ENCODE data around the gene PCP4L1. TPM values are rescaled to one million over a fixed set of nuclear protein-coding genes. Genes with fewer than 3 reads are reported as not detected.
"Not testable (repeated sequence)": the region's sequence is repeated elsewhere in the genome, so short reads cannot be mapped to it uniquely, and the experiment has no call there.

PCP4L1 gene
- total RNA-seq, 8 experiments from 2014 or later: 0.32 to 3.9 (median 0.59) TPM; not detected in 1

- peak within 1 kb of the TSS; percentile 85 to 95 for H3K27ac ChIP-seq
- 0 to 6% (median 1%) methylated on average over 2 to 22 of the region's 45 CpGs; no CpG with 5 or more reads in 5 of the 10 experiments for WGBS, 10 experiments
- peaks cover 8 to 18% of the 10 kb centered on the region in 2 donors for H3K4me1 ChIP-seq (replicated peaks in 1 of 2)
- ATAC-seq (replicated peaks in 6 of 8): peak; percentile 84 to 100 (median 98)
- H3K4me3 ChIP-seq: peak within 1 kb of the TSS; percentile 79 to 99 (median 93)
- in situ Hi-C loops (cut with MboI; ENCODE audit: low pct_unique_long_range_greater_than_20kb in 2 of 9, low sequenced_read_pairs in 9 of 9, unreplicated experiment in 9 of 9): no loop called here
Observed at GRCh38 chr1:161314201-161314981, 55.8 kb downstream of the PCP4L1 start, which contains the start of gene SDHC. SDHC (plus strand) TSS chr1:161314381; CDS start chr1:161314406, 25 bp downstream.

- ATAC-seq (replicated peaks in 6 of 8); in situ Hi-C loops (cut with MboI; ENCODE audit: low pct_unique_long_range_greater_than_20kb in 2 of 9, low sequenced_read_pairs in 9 of 9, unreplicated experiment in 9 of 9); H3K27ac ChIP-seq; H3K4me3 ChIP-seq: not testable (repeated sequence)
- H3K4me1 ChIP-seq (replicated peaks in 1 of 2): peaks cover 8 to 18% of the 10 kb centered on the region in 2 donors
- WGBS, 10 experiments: 56 to 89% (median 72%) methylated on average over 1 to 13 of the region's 17 CpGs; no CpG with 5 or more reads in 1 of the 10 experiments
Observed at GRCh38 chr1:161315841-161316674, 57.5 kb downstream of the PCP4L1 start.

- WGBS, 10 experiments: 85 to 100% (median 100%) methylated on average over 1 to 4 of the region's 4 CpGs; no CpG with 5 or more reads in 2 of the 10 experiments
- no peak for ATAC-seq (replicated peaks in 6 of 8)
Observed at GRCh38 chr1:161324020-161324419, 65.5 kb downstream of the PCP4L1 start.

DNA sequence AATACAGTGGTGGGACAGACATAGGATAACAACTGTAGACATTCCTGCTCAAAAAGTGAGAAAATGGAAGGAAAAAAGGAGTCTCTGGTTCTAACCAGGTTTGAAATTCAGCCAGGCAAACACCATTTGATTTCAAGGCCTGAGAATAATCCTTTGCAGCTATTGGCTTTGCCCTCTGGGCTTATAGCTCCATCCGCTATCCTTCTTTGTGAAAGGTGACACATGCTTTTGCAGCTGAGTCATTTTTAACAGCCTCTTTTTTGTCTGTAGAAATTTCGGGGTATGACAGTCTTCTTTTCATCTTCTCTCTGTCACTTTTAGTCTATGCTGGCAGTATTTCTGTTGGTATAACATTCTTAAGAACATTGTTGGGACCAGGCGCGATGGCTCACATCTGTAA, 71.8 kb downstream of the PCP4L1 start:
- H3K27ac ChIP-seq: no peak overlapping the region
- WGBS, 10 experiments: 64 to 100% (median 78%) methylated on average over 1 to 4 of the region's 4 CpGs; no CpG with 5 or more reads in 3 of the 10 experiments
- H3K4me3 ChIP-seq: no peak overlapping the region
- ATAC-seq (replicated peaks in 6 of 8): peak in 1 of 8 experiments; percentile 20
- no peaks in the 10 kb centered on the region for H3K4me1 ChIP-seq (replicated peaks in 1 of 2)
- in situ Hi-C loops (cut with MboI; ENCODE audit: low pct_unique_long_range_greater_than_20kb in 2 of 9, low sequenced_read_pairs in 9 of 9, unreplicated experiment in 9 of 9): no loop called here

More at GRCh38 chr1:161324020-161324419, 65.5 kb downstream of the PCP4L1 start:
- in situ Hi-C loops (cut with MboI; ENCODE audit: low pct_unique_long_range_greater_than_20kb in 2 of 9, low sequenced_read_pairs in 9 of 9, unreplicated experiment in 9 of 9): no loop called here
- Histone ChIP-seq H3K4me3 (no peak overlapping the region), H3K4me1 (replicated peaks in 1 of 2) (no peaks in the 10 kb centered on the region), H3K27ac (no peak overlapping the region)

DNA sequence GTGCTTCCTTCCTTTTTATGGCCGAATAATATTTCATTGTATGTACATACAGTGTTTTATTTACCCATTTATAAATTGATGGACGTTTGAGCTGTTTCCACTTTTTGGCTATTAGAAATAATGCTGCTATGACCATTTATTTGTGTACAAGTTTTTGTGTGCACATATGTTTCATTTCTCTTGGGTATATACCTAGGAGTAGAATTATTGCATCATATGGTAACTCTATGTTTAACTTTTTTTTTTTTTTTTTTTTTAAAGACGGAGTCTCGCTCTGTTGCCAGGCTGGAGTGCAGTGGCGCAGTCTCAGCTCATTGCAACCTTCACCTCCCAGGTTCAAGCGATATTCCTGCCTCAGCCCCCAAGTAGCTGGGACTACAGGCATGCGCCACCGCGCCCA, 74.6 kb downstream of the PCP4L1 start:
- WGBS, 10 experiments: 64 to 98% (median 94%) methylated on average over 3 to 9 of the region's 9 CpGs
- no peaks in the 10 kb centered on the region for H3K4me1 ChIP-seq (replicated peaks in 1 of 2)
- H3K4me3 ChIP-seq: no peak overlapping the region
- no peak overlapping the region for H3K27ac ChIP-seq
- in situ Hi-C loops (cut with MboI; ENCODE audit: low pct_unique_long_range_greater_than_20kb in 2 of 9, low sequenced_read_pairs in 9 of 9, unreplicated experiment in 9 of 9): no loop called here
- no peak for ATAC-seq (replicated peaks in 6 of 8)

Other genes starting within 250 kb of the PCP4L1 start
- gene F11R, start 237.6 kb upstream of the PCP4L1 start, total RNA-seq: 10 to 100 TPM in 1 of 8 experiments, 1 to 10 TPM in 7; 1.4 to 14.5 (median 5.2) TPM
- 10 to 100 TPM in 1 of 8 experiments, 1 to 10 TPM in 4, under 1 TPM in 1, not detected in 2; 0.46 to 13.4 (median 1.9) TPM for gene TSTD1, start 219.8 kb upstream of the PCP4L1 start, total RNA-seq
- 100 to 1,000 TPM in 3 of 8 experiments, 10 to 100 TPM in 5; 60.3 to 156 (median 85.6) TPM for gene USF1, start 212.8 kb upstream of the PCP4L1 start, total RNA-seq
- gene ARHGAP30, start 188.9 kb upstream of the PCP4L1 start, total RNA-seq: 1 to 10 TPM in 5 of 8 experiments, under 1 TPM in 3; 0.64 to 2.8 (median 1.3) TPM
- gene NECTIN4, start 169.2 kb upstream of the PCP4L1 start, total RNA-seq: 10 to 100 TPM in 1 of 8 experiments, 1 to 10 TPM in 2, under 1 TPM in 4, not detected in 1; 0.14 to 29.1 (median 0.85) TPM
- gene KLHDC9, start 160.4 kb upstream of the PCP4L1 start, total RNA-seq: 10 to 100 TPM in 5 of 8 experiments, 1 to 10 TPM in 2, not detected in 1; 1.5 to 38.5 (median 30.0) TPM
- gene PFDN2, start 140.7 kb upstream of the PCP4L1 start, total RNA-seq: 100 to 1,000 TPM in 7 of 8 experiments, 10 to 100 TPM in 1; 99.1 to 356 (median 197) TPM
- 10 to 100 TPM; 27.7 to 59.0 (median 45.7) TPM for gene NIT1, start 140.6 kb upstream of the PCP4L1 start, total RNA-seq
- gene DEDD, start 126.1 kb upstream of the PCP4L1 start, total RNA-seq: 10 to 100 TPM; 12.6 to 34.4 (median 23.0) TPM
- gene UFC1, start 104.8 kb upstream of the PCP4L1 start, total RNA-seq: 100 to 1,000 TPM in 2 of 8 experiments, 10 to 100 TPM in 6; 49.7 to 124 (median 91.4) TPM
- 10 to 100 TPM; 11.2 to 30.4 (median 22.8) TPM for gene USP21, start 99.2 kb upstream of the PCP4L1 start, total RNA-seq
- gene PPOX, start 92.3 kb upstream of the PCP4L1 start, total RNA-seq: 10 to 100 TPM; 18.4 to 86.8 (median 39.6) TPM
- 10 to 100 TPM; 32.2 to 50.4 (median 39.9) TPM for gene B4GALT3, start 81.2 kb upstream of the PCP4L1 start, total RNA-seq
- gene ADAMTS4, start 59.7 kb upstream of the PCP4L1 start, total RNA-seq: 10 to 100 TPM in 3 of 8 experiments, 1 to 10 TPM in 3, under 1 TPM in 2; 0.33 to 18.5 (median 2.3) TPM
- gene NDUFS2, start 56.4 kb upstream of the PCP4L1 start, total RNA-seq: 100 to 1,000 TPM in 7 of 8 experiments, 10 to 100 TPM in 1; 87.8 to 151 (median 125) TPM
- 1 to 10 TPM in 1 of 8 experiments, under 1 TPM in 1, not detected in 6; 0.75 to 1.4 TPM for gene FCER1G, start 43.5 kb upstream of the PCP4L1 start, total RNA-seq
- 1 to 10 TPM in 1 of 8 experiments, not detected in 7; 2.3 TPM for gene APOA2, start 35.1 kb upstream of the PCP4L1 start, total RNA-seq
- gene TOMM40L, start 32.7 kb upstream of the PCP4L1 start, total RNA-seq: 10 to 100 TPM in 7 of 8 experiments, 1 to 10 TPM in 1; 5.1 to 24.3 (median 17.3) TPM
- gene NR1I3, start 20.5 kb upstream of the PCP4L1 start, total RNA-seq: 1 to 10 TPM; 1.2 to 6.1 (median 3.7) TPM
- 1 to 10 TPM; 1.0 to 8.7 (median 2.2) TPM for gene MPZ, start 51.2 kb downstream of the PCP4L1 start, total RNA-seq
- gene SDHC, start 55.6 kb downstream of the PCP4L1 start, total RNA-seq: 100 to 1,000 TPM in 4 of 8 experiments, 10 to 100 TPM in 4; 24.6 to 179 (median 77.7) TPM
- 100 to 1,000 TPM in 1 of 8 experiments, 1 to 10 TPM in 1, not detected in 6; 4.6 to 128 TPM for gene CFAP126, start 109.1 kb downstream of the PCP4L1 start, total RNA-seq
- 1 to 10 TPM in 4 of 8 experiments, under 1 TPM in 4; 0.37 to 3.6 (median 1.1) TPM for gene FCGR2A, start 246.7 kb downstream of the PCP4L1 start, total RNA-seq

Data from motor neuron (in vitro differentiated cells).